CD4-positive, alpha-beta T cell treated with Interleukin-12 subunit alpha and Interleukin-12 subunit beta, for 1 hour (primary cell): ENCODE measurements around the gene SPATA6.
"Not testable (repeated sequence)": the region's sequence is repeated elsewhere in the genome, so short reads cannot be mapped to it uniquely, and the experiment has no call there.

Source experiments
- DNase-seq: peaks from one replicate; pipeline ENCODE4 v3.0.0-alpha.2; 2020

SPATA6 gene

DNA sequence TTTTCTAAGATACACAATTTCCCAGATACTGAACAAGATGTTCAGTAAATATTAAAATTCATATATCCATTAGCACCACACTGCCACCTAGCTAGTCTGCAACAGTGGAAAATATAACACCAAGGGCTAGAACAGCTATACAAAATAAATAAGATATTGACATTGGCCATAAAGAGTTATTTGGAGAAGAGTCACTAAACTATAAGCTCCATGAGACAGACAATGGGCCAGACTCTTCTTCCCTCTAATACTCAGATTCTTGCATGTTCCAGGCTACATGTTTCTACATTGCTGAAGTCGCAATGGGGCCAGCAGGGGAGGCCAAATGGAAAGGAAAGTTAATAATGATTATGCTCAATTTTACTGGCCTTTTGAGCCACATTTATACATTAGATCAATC lies 21.5 kb downstream of the SPATA6 start:
- DNase-seq, result no peak

DNA sequence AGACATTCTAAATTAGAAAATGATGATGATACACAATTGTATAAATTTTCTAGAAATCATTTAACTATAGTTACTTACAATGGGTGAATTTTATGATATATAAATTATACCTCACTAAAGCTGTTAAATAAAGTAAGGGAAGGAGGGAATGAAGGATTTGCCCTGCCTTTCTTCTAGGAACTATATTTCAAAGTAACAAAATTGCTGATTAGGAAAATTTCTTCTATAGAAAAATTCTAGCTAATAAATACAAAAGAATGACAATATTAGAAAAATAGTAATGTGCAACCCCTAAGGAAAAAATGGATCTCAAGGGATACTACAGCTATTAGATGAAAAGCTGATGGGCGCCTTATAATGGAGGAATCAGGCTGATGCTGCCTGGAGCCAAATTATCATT lies 23.1 kb downstream of the SPATA6 start:
- no peak for DNase-seq

- DNase-seq, result not testable (repeated sequence)
These were observed 27.8 kb downstream of the SPATA6 start for GRCh38 chr1:48444186-48444585.

- DNase-seq, result no peak
These were observed 29.0 kb downstream of the SPATA6 start for GRCh38 chr1:48442864-48443619.

- not testable (repeated sequence) for DNase-seq
These were observed 31.2 kb downstream of the SPATA6 start for GRCh38 chr1:48440786-48441185.

GRCh38 chr1:48439380-48439779 lies 32.6 kb downstream of the SPATA6 start:
- DNase-seq, result no peak

GRCh38 chr1:48437379-48437778 lies 34.6 kb downstream of the SPATA6 start:
- not testable (repeated sequence) for DNase-seq

DNA sequence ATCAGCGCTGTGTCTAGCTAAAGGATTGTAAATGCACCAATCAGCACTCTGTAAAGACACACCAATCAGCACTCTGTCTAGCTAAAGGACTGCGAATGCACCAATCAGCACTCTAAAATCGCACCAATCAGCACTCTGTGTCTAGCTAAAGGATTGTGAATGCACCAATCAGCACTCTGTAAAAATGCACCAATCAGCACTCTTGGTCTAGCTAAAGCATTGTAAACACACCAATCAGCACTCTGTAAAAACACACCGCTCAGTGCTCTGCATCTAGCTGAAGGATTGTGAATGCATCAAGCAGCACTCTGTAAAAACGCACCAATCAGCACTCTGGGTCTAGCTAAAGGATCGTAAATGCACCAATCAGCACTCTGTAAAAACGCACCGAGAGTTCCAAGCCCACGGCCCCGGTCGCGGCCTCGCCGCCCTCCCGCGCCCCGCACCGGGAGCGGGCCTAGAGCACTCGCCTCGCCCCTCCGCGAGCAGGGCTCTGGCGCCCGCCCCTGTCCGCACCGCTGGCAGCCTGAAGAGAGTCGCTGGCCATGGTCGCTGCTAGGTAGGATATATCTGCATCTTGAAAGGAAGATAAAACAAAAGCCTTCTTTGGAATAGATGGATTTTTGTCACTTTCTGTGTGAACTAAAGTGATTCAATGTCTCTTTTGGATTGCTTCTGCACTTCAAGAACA lies 36.5 kb downstream of the SPATA6 start:
- not testable (repeated sequence) for DNase-seq

DNA sequence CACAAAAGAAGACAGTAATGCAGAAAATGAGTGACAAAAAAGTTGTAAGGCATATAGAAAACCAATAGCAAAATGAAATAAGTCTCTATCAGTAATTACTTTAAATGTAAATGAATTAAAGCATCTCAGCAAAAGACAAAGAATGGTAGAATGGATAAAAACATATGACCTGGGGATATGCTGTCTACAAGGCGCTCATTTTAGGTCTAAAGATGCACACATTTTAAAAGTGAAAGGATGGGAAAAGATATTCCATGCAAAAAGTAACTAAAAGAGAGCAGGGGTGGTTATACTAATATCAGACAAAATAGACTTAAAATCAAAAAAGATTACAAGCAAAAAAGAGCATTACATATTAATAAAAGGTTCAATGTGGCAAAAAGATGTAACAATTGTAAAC lies 41.2 kb downstream of the SPATA6 start:
- DNase-seq, result no peak

DNA sequence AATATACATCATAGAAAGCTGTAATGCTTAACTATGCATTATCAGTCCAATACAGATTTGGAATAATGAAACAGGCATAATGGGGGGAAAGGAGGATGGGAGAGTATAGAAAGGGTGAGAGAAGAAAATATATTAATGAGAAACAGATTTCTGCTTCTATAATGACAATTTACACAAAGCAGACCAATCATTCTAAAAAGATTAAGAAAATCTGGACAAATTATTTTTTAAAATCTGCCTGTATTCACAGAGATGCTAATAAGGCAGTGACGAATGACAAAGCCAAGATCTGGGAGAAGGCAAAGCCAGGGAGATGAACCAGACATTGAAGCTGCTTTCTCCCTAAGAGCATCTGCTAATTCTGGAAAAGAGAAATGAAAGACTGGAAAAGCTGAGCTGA lies 50.0 kb downstream of the SPATA6 start:
- DNase-seq, result no peak

GRCh38 chr1:48418742-48419141 lies 53.3 kb downstream of the SPATA6 start:
- DNase-seq, result no peak

DNA sequence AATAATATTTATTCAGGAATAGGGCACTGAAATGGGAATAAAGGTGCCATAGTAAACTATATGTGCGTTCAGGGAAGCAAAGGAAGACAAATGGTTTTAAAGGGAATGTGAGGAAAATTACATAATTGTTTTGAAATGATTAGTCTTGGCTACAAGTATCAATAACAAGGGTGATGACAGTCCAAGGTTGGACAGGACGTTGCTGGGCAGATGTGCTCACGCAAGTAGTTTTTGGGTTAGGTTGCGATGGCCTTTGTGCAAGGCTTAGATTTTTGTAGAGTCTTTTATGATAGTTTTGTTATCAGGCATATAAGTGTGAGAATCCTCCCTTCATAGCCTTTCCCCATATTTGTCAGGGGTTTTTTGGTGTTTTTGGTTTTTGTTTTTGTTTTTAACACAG lies 57.0 kb downstream of the SPATA6 start:
- no peak for DNase-seq

DNA sequence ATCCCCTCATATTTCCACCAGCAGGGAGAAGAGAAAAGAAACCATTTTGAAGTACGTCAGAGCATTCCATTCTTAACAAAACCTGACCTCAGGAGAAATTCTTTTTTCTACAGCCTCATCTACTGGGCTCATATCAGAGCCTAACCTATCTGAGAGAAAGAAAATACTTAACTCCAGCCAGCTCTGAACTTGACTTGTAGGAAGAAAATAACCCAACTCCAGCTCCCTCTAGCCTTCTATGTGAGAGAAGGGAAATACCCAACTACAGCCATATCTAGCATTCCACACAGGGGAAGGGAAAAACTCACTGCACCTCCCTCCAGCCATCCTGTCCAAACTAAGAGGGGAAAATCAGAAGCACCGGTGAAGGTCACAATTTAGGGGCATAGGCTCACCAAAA lies 57.7 kb downstream of the SPATA6 start:
- DNase-seq, result no peak

DNA sequence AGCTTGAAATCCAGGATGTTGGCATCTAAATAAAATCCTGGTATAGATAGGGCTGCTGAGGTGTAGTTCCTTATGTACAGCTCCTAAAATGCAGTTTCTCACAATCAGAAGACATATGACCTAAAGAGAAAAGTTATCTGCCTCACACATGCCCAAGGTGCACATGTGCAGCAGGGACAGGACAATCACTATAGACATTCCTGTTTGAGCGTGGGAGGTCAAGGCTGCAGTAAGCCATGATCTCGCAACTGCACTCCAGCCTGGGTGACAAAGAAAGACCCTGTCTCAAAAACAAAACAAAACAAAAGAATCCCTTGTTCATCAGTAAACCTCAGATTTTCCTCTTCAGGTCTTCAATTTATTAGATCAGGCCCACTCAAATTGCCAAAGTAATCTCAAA lies 66.1 kb downstream of the SPATA6 start:
- DNase-seq, result no peak

GRCh38 chr1:48405400-48405799 lies 66.6 kb downstream of the SPATA6 start:
- no peak for DNase-seq

DNA sequence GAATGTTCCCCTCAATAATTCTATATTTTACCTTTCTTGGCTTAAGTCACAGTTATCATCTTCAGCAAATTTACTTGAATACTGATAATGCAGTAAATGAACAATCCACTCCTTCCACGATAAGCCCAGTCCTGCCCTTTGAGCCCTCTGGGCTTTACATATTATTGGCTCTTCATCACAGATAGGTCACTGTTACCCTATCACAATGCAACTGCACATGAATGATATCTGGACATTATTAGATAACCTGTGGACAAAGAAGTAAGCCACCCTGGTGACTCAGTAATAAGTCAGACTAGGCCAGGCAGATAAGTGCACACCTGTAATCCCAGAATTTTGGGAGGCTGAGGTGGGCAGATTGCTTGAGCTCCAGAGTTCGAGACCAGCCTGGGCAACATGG lies 69.4 kb downstream of the SPATA6 start:
- DNase-seq, result no peak

DNA sequence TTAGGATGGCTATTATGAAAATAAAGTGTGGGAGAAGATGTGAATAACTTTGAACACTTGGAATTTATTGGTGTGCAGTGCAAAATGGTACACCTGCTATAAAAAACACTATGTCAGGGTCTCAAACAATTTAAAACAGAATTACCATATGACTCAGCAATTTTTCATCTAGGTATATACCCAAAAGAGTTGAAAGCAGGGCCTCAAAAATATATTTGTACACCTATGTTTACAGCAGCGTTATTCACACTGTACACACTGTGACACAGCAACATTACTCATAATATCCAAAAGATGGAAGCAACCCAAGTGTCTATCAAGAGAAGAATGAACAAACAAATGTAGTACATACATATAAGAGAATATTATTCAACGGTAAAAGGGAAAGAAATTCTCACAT lies 75.8 kb downstream of the SPATA6 start:
- no peak for DNase-seq

GRCh38 chr1:48391926-48392325 lies 80.1 kb downstream of the SPATA6 start:
- no peak for DNase-seq

DNA sequence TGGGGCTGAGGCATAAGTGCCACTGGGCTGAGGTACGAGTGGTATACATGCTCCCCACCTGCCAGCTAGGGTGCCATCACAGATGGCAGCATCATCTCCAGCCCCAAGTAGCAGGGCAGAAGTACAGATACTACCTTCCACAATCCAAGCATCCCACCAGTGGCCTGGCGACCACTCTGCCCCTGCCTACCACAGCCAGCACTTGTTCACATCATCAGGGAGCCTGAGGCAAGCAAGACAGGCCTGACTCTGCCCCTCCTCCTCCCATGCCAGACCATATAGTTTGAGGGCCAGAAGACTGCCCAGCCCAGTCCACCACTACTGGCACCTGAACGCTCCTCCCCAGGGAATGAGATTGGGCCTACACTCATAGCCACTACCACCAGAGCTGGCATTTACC lies 84.6 kb downstream of the SPATA6 start:
- DNase-seq, result no peak

DNA sequence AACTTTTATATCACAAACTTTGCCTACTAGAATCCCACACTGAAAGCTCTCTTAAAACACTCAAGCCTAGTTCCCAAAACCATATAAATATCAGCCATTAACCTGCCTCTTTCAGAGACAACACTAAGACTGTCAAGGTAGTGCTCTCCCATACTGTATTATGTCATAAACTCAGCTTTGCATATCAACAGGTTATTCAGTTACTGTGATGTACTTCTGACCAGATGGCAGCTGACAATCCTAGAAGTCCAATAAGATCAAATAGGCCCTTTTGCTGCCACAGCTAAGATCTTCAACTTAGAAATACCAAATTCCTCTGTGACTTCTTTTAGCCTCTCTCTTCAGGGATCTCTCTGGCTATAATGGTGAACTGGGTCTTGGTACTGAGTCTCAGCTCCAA lies 97.2 kb downstream of the SPATA6 start:
- DNase-seq, result no peak

- DNase-seq, result no peak
These were observed 100.4 kb downstream of the SPATA6 start for GRCh38 chr1:48371598-48371997.

DNA sequence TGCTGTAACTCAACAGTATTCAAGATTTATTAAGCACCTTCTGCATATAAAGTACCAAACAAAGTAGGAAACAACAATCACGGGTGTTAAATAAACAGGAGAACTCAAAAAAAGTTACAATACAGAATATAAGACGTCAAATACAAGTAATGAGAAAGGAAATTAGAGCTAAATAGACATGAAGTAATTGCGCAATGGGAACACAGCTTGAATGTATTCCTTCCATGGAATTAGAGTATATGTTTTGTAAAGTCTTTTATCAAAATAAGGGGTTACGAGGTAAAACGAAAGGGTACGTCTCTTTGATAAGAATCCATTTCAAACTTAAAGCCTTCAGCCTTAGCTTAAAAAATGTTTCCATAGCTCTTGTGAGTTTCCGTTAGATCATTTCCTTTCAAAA lies 109.1 kb downstream of the SPATA6 start:
- DNase-seq, result no peak

DNA sequence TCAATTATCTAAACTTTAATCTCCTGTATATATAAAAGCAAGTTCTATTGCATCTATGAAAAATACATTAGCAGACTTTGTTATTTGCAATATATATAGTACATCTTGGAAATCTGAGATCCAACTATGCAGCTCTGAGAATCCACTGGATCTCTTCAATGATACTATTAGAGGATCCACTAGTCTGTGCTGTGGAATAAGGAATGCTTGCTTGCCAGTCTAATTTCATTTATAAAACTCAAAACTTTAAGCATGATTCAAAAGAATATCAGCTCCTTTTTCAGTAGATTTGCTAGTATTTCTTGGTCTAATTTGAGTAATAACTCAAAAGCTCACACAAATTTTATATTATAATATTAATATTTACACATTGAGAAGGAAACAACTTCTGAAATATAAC lies 115.1 kb downstream of the SPATA6 start:
- no peak for DNase-seq

- no peak for DNase-seq
These were observed 127.6 kb downstream of the SPATA6 start for GRCh38 chr1:48344373-48344772.

DNA sequence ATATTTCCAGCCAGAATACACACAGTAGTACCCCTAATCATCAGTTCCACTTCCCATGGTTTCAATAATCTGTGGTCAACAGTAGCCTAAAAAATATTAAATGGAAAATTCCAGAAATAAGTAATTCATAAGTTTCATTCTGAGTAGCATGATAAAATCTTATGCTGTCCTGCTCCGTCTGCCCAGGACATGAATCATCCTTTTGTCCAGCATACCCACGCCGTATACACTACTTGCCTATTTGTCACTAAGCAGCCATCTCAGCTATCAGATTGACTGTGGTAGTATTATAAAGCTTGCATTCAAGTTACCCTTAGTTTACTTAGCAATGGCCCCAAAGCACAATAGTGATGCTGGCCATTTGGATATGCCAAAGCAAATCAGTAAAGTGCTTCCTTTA lies 130.8 kb downstream of the SPATA6 start:
- no peak for DNase-seq
